ENCODE data around the gene SFTA2.
"Not testable (repeated sequence)": the region's sequence is repeated elsewhere in the genome, so short reads cannot be mapped to it uniquely, and the experiment has no call there.

Gene SFTA2

DNA sequence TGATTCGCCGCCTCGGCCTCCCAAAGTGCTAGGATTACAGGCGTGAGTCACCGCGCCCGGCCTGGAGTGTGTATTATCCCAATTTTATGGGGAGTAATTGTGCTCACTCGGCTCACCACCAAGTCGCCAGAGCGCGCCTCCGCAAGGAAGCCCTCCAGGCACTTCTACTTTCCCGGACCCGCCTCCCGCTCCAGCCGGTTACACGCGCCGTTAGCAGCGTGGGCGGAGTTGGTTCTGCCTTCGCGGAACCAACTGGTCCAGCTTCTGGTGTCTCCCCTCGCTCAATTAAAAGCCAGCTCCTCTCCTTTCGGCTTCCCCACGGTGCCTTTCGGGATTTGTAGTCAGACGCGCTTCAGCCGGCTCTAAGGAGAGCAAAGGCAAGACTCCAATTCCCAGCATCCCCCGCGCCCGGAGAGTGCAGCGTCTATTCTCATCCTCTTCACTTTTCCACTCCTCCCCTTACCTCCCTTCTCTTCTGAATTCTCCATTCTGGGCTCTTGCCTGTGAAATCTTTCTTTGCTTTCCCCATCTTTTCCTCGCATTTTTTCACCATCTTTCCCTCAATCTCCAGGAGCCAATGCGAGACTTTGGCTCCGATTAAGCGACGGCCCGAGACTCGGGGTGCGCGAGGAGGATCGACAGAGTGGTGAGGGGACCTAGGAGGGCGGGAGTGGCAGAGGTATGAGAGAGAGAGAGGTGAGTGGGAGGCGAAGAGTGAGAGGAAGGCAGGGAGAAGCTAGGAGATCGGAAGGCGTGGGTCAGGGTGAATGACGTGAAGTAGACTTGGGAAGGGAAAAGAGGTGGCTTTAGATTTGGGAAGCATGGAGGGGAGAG, 24.0 kb downstream of the SFTA2 start, which contains the start of gene GTF2H4:
Gene GTF2H4, plus strand, starts transcription at position 450 of the 834 bp plus-strand sequence.
- TF ChIP-seq, protein P1, sequence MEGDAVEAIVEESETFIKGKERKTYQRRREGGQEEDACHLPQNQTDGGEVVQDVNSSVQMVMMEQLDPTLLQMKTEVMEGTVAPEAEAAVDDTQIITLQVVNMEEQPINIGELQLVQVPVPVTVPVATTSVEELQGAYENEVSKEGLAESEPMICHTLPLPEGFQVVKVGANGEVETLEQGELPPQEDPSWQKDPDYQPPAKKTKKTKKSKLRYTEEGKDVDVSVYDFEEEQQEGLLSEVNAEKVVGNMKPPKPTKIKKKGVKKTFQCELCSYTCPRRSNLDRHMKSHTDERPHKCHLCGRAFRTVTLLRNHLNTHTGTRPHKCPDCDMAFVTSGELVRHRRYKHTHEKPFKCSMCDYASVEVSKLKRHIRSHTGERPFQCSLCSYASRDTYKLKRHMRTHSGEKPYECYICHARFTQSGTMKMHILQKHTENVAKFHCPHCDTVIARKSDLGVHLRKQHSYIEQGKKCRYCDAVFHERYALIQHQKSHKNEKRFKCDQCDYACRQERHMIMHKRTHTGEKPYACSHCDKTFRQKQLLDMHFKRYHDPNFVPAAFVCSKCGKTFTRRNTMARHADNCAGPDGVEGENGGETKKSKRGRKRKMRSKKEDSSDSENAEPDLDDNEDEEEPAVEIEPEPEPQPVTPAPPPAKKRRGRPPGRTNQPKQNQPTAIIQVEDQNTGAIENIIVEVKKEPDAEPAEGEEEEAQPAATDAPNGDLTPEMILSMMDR (IDR thresholded peaks at IDR 0.05; ENCODE audit: low read depth, low read length), result no peak
- in situ Hi-C loops (cut with HindIII; ENCODE audit: low sequenced_read_pairs), result no loop called here
- H3K4me3 ChIP-seq (ENCODE audit: low read depth, low read length), result peak within 1 kb of the TSS; percentile 69
- peak; percentile 99 for DNase-seq (ENCODE audit: low read depth, low spot score)

DNA sequence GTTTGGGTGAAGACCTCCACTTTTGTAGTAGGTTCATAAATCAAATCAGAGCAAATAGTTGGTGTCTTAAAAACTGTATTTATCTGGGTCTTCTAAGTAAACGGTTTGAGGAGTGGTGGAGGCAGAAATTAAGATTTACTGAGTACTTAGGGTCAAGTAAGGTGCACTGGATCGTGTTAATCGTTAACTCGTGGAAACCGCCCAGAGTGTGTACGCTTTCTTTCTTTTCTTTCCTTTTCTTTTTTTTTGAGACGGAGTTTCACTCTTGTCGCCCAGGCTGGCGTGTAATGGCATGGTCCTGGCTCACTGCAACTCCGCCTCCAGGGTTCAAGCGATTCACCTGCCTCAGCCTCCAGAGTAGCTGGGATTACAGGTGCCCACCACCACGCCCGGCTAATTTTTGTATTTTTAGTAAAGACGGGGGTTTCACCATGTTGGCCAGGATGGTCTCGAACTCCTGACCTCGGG, 24.6 kb downstream of the SFTA2 start:
- in situ Hi-C loops (cut with HindIII; ENCODE audit: low sequenced_read_pairs); DNase-seq (ENCODE audit: low read depth, low spot score): not testable (repeated sequence)
- H3K4me3 ChIP-seq (ENCODE audit: low read depth, low read length), result peak overlapping the region; percentile 69

DNA sequence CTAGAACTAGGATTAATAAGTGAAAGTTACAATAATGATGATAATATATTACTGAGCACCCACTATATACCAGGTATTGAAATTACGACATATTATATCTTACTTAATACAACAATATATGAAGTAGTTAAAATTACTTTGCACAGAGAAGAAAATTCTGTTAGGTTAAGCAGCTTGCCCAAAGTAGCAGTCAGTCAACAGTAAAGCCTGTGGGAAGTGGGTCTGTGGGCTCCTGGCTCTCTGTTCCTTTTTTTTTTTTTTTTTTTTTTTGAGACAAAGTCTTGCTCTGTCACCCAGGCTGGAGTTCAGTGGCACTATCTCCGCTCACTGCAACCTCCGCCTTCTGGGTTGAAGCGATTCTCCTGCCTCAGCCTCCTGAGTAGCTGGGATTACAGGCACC, 28.7 kb downstream of the SFTA2 start:
- in situ Hi-C loops (cut with HindIII; ENCODE audit: low sequenced_read_pairs), result no loop called here
- DNase-seq (ENCODE audit: low read depth, low spot score), result no peak
- H3K4me3 ChIP-seq (ENCODE audit: low read depth, low read length), result no peak overlapping the region
- TF ChIP-seq, protein P1 (IDR thresholded peaks at IDR 0.05; ENCODE audit: low read depth, low read length), result no peak

DNA sequence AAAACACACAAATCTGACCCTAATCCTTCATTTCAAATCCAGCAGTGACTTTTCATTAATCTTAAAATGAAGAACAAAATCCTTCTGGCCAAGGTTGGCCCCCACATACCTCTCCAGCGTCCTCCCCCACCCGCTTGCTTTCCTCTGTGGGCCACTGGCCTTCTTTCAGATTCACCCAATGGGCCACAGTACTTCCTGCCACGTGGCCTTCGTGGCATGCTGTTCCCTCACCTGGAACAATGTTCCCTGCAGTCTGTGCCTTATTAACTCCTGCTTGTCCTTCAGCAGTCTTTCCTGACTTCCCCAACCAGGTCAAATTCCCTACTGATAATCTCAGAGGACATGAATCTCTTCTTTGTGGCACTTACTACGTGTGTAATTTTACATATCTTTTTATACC, 29.3 kb downstream of the SFTA2 start:
- no peak for DNase-seq (ENCODE audit: low read depth, low spot score)
- TF ChIP-seq, protein P1 (IDR thresholded peaks at IDR 0.05; ENCODE audit: low read depth, low read length), result no peak
- in situ Hi-C loops (cut with HindIII; ENCODE audit: low sequenced_read_pairs), result no loop called here
- no peak overlapping the region for H3K4me3 ChIP-seq (ENCODE audit: low read depth, low read length)

DNA sequence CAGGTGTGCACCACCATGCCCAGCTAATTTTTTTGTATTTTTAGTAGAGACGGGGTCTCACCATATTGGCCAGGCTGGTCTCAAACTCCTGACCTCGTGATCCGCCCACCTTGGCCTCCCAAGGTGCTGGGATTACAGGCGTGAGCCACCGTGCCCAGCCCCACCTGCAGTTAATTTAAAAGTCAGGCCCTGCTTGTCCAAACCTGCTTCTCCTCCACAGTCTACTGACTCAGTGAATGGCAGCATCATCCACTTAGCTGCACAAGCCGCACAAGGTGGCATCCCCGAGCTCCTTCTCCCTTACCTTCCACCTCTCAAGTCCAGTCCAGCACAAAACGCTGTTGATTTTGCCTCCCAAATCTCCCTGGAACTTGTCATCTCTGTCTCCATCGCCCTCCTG, 29.8 kb downstream of the SFTA2 start:
- in situ Hi-C loops (cut with HindIII; ENCODE audit: low sequenced_read_pairs); DNase-seq (ENCODE audit: low read depth, low spot score); H3K4me3 ChIP-seq (ENCODE audit: low read depth, low read length): not testable (repeated sequence)

DNA sequence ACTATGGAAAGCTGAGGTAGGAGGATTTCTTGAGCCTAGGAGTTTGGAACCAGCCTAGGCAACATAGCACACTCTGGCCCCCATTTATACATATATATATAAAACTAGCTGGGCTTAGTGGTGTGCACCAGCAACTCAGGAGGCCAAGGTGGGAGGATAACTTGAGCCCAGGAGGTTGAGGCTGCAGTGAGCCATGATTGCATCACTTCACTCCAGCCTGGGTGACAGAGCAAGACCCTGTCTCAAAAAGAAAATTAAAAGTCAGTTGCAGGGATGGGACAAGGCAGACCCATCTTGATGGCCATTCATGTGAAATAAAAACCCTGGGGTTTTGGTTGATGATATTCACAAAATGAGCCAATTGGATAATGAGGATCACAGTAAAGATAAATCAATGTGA, 30.5 kb downstream of the SFTA2 start:
- DNase-seq (ENCODE audit: low read depth, low spot score), result no peak
- H3K4me3 ChIP-seq (ENCODE audit: low read depth, low read length), result no peak overlapping the region
- in situ Hi-C loops (cut with HindIII; ENCODE audit: low sequenced_read_pairs), result no loop called here
- TF ChIP-seq, protein P1 (IDR thresholded peaks at IDR 0.05; ENCODE audit: low read depth, low read length), result no peak

DNA sequence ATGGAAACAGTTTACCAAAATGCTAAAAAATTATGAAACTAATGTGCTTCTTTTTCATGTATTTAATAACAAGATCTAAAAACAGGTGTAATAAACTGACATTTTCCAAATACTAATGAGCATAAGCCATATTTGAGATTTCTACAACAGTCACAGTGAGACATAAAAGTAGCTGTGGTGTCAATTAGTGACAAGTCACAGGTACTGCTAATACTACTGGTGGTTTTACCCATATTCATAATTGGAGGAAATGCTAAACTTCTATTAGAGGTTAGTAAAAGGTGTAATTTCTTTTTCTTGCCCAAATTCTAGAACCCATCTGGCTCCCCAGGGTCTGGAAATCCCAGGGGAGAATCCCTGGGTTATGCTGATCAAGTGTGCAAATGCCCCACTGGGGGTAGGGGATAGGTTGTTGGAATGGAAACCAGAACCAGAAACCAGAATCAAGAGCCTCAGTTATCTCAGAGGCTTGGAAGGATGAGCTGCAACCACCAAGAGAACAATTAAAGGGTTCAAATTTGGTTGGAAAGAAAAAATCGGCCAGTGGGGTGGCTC, 31.0 kb downstream of the SFTA2 start:
- TF ChIP-seq, protein P1 (IDR thresholded peaks at IDR 0.05; ENCODE audit: low read depth, low read length), result no peak
- DNase-seq (ENCODE audit: low read depth, low spot score), result no peak
- no peak overlapping the region for H3K4me3 ChIP-seq (ENCODE audit: low read depth, low read length)
- in situ Hi-C loops (cut with HindIII; ENCODE audit: low sequenced_read_pairs), result no loop called here

Data from astrocyte of the spinal cord (primary cell).